ENCODE data around the gene DPT. TPM values are rescaled to one million over a fixed set of nuclear protein-coding genes. Genes with fewer than 3 reads are reported as not detected.

DPT gene
- polyA plus RNA-seq, 4 donors, result 0.12 to 16.8 (median 0.72) TPM

- no peak for DNase-seq (ENCODE audit: low read depth in 4 of 4, low spot score in 3 of 4)
Observed at GRCh38 chr1:168739908-168740307, 10.9 kb upstream of the DPT start.

DNA sequence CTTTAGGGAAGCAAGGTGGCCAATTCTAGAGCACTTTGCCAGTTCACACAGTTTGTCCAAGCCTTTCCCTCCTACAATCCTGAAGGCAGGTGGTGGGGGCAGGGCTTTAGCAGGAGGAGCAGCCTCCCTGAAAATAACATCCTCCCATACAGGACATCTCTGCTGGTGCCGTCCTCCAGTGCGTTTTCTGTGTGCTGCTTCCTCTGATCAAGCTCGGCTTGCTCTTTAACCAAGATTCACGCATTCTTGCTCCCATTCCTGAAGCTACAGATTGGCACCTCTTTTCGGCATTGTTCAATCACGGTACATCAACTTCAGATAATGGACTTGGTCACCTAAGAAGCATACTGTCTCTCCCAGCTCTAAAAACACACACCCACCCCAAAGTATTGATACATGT is 7.5 kb upstream of the DPT start:
- no peak for DNase-seq (ENCODE audit: low read depth in 4 of 4, low spot score in 3 of 4)

DNA sequence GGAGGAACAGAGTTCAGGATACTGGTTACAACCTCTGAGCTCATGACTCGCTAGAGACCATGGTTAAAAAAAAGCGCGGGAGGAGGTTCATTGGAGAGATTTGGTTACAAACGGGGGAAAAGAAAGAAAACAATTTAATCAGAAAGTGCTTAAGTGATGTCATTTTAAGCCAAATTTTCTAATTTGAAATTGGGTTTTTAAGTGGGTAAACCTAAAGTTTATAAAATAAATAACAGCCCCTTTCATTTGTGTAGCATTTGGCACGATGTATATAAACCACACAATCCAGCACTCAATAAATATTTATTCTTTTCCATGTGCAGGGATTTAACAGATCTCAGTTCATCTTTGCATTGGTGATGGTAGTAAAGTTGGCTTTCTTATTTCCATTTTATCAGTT is 7.0 kb upstream of the DPT start:
- no peak for DNase-seq (ENCODE audit: low read depth in 4 of 4, low spot score in 3 of 4)

DNA sequence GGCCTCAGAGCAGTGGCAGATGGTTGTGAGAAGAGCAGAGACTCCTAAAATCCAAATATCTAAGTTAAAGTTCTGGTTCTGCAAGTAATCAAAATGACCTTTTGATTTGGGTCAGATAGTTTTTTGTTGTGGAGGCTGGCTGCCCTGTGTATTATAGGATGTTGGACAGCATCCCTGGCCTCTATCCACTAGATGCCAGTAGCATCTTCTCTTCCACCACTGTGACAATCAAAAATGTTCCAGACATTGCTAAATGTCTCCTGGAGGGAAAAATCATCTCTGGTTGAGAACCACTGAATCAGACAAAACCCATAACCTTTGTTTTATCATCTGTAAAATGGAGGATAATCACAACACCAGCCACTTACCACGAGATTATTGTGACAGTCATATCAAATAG is 5.9 kb upstream of the DPT start:
- no peak for DNase-seq (ENCODE audit: low read depth in 4 of 4, low spot score in 3 of 4)

GRCh38 chr1:168734271-168734670 is 5.3 kb upstream of the DPT start:
- DNase-seq (ENCODE audit: low read depth in 4 of 4, low spot score in 3 of 4), result no peak

GRCh38 chr1:168733241-168733640 is 4.2 kb upstream of the DPT start:
- no peak for DNase-seq (ENCODE audit: low read depth in 4 of 4, low spot score in 3 of 4)

DNA sequence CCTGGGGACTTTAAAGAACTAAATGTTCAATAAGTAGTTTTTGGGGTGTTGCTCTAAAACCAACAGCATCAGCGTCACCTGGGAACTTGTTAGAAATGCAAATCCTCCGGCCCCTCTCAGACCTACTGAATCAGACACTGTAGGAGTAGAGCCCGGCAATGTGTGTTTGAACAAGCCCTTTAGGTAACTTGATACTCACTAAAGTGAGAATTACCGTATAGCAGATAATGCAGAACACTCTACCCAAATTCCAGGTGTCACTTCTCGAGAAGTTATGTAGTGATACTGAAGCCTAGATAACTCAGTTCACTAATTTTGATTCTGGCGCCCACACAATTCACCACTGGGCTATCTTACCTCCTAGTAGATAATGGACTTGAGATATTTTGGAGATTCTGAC is 3.7 kb upstream of the DPT start:
- DNase-seq (ENCODE audit: low read depth in 4 of 4, low spot score in 3 of 4), result no peak

- DNase-seq (ENCODE audit: low read depth in 4 of 4, low spot score in 3 of 4), result no peak
Observed at GRCh38 chr1:168731244-168731953, 2.4 kb upstream of the DPT start.

DNA sequence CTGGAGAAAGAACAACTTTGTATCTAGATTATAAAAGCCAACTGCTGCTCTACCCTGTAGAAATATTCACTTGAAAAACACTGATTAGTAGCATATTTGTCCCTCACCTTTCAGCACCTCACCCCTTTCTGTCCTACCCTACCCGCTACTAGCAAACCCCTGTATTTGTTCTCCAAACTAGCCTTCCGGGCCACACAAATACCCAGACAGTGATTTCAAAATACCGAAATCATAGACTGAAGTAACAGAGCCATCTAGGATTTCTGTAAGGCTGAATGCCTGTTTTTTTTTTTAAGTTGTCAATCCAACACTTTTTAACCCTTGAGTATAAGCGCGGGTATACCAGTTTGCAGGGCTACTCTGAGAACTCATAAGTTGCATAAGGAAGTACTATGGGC is 398 bp upstream of the DPT start:
- no peak for DNase-seq (ENCODE audit: low read depth in 4 of 4, low spot score in 3 of 4)

- DNase-seq (ENCODE audit: low read depth in 4 of 4, low spot score in 3 of 4), result no peak
Observed at GRCh38 chr1:168726719-168727118, 2.3 kb downstream of the DPT start.

GRCh38 chr1:168726281-168726680 is 2.7 kb downstream of the DPT start:
- no peak for DNase-seq (ENCODE audit: low read depth in 4 of 4, low spot score in 3 of 4)

GRCh38 chr1:168725831-168726230 is 3.2 kb downstream of the DPT start:
- no peak for DNase-seq (ENCODE audit: low read depth in 4 of 4, low spot score in 3 of 4)

DNA sequence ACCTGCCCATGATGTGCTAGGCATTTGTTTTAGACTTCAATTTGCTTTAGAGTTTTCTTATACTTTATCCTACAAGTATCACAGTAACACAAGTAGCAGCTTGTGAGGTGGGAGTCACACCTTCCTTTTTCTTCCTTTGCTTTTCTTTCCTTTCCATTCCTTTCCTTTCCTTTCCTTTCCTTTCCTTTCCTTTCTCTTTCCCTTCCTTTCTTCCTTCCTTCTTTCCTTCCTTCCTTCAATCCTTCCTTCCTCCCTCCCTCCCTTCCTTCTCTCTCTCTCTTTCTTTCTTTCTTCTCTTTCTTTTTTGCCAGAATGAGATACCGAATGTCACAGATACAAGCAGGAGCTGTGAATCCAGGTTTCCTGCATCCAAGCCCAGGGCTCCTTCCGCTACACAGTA is 3.9 kb downstream of the DPT start:
- DNase-seq (ENCODE audit: low read depth in 4 of 4, low spot score in 3 of 4), result no peak

- no peak for DNase-seq (ENCODE audit: low read depth in 4 of 4, low spot score in 3 of 4)
Observed at GRCh38 chr1:168723000-168723399, 6.0 kb downstream of the DPT start.

GRCh38 chr1:168720839-168721238 is 8.2 kb downstream of the DPT start:
- no peak for DNase-seq (ENCODE audit: low read depth in 4 of 4, low spot score in 3 of 4)

DNA sequence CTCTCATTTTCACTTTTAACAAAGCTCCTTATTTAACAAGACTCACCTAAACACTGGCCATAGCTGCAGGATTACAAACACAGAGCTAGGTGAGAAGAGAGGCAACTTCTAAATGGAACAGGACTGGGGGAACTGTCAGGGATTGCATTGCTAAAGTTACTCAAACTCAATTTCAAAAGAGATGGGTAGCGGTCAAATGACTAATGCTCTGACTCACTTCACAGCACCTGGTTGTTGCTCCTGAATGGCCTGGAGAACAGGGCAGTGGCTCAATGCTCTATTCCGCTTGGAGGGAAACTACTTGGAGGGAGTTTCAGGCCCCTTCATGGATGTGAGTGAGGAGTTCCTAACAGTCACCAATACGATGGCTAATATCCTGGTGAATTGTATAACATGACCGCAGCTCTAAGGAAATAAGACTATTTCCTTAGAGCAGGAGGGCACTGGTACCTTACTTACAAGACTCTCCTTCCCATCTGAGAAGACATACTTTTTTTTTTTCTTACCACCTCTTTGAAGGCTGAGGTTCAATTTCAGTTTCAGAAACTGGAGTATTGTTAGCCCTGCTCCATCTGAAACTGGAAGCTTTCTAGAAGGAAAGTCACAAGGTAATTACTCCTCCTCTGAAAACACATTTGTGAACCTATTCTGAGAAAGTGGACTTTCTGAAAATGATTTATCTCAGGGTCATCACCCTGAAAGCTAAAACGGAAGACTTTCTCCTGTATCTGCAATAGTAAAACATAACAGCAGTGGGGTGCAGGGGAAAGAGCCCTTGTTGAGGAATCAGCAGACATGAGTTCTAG is 9.5 kb downstream of the DPT start:
- DNase-seq (ENCODE audit: low read depth in 4 of 4, low spot score in 3 of 4), result peak in 1 of 4 donors; percentile 14

DNA sequence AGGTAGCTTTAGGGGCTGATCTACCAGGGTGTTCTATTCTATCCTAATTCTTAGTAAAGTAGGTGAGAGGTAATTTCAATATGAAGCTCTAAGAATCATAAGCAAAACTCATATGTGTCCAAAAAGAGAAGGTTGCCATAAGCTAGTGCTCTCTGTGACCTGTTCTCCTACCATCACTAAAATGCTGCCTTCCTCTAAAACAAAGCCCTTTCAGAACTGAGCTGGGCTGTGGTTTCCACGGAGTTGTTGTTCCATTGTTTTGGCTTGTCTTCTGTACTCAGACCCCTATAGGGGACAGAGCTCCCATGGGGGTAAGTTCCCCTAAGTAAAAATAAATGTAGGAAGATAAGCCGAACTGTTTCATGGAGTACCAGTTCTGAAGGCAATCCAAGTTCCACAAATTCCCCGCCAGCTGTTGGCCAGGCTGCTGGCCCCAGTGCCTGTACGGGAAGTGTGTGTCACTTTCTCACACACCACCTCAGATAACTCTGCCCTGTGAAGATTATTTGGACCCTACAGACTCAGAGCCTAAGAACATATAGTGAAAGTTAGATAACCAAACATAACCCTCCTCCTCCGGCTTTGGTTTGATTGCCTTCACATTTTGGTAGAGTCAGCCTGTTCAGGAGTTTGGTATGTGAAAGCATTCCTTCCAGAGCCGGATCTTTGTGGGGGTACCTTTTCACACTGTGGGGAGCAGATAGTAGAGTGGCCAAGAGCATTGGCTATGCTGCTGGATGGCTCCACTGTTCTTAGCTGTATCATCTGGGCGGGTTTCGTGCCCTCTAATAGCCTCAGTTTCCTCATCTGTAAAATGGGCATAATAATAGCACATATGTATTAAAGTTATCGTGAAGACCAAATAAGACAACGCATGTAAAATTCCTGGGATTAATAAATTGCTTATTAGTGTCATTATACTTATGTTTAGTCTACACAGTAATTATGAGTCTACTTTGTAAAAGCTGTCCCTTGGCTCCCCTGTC is 10.8 kb downstream of the DPT start:
- DNase-seq (ENCODE audit: low read depth in 4 of 4, low spot score in 3 of 4), result no peak

DNA sequence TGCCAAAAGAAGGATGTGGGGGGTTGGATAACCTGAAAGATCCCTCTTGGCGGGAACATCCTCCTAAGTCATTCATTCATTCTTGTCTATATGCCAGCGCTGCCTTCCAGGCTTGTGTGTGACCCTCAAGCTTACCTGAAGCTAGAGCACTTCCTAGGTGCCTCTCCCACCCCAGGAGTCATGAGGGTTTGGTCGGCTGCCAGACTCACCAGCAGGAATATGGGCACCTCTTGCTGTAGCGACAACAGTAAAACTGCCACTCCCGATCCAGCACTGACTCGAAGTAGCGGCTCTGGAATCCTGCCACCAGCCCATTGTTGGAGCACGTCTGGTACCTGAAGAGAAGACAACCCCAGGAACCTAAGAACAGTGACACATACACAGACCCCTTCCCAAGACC is 15.0 kb downstream of the DPT start:
- no peak for DNase-seq (ENCODE audit: low read depth in 4 of 4, low spot score in 3 of 4)

GRCh38 chr1:168709405-168710363 is 19.3 kb downstream of the DPT start:
- no peak for DNase-seq (ENCODE audit: low read depth in 4 of 4, low spot score in 3 of 4)

Measured in left renal pelvis (tissue), 4 donors.